GM18867 (cell line): ENCODE data around the gene SMIM36.
A peak's percentile ranks its signal among the peaks of the same experiment; 100 is the strongest.
"Not testable (repeated sequence)": the region's sequence is repeated elsewhere in the genome, so short reads cannot be mapped to it uniquely, and the experiment has no call there.

Experiments used
- ATAC-seq: cut with Tn5 transposase; IDR thresholded peaks from one replicate; pipeline ENCODE4 v1.9.1; 2021; ENCODE audit warnings: mild to moderate bottlenecking, moderate library complexity; ENCODE audit not compliant: unreplicated experiment

The SMIM36 gene

GRCh38 chr17:55510986-55511721 is at the start of gene SMIM36:
SMIM36 (minus strand) TSS chr17:55511452.
- no peak for ATAC-seq

- no peak for ATAC-seq
Observed at GRCh38 chr17:55555772-55556171, 44.5 kb upstream of the SMIM36 start.

GRCh38 chr17:55549140-55549539 is 37.9 kb upstream of the SMIM36 start:
- peak; percentile 53 for ATAC-seq

GRCh38 chr17:55546991-55547664 is 35.9 kb upstream of the SMIM36 start:
- no peak for ATAC-seq

GRCh38 chr17:55546481-55546880 is 35.2 kb upstream of the SMIM36 start:
- no peak for ATAC-seq

GRCh38 chr17:55545806-55546205 is 34.6 kb upstream of the SMIM36 start:
- ATAC-seq: no peak

- ATAC-seq: no peak
Observed at GRCh38 chr17:55543709-55544108, 32.5 kb upstream of the SMIM36 start.

- no peak for ATAC-seq
Observed at GRCh38 chr17:55540414-55541091, 29.3 kb upstream of the SMIM36 start.

- ATAC-seq: no peak
Observed at GRCh38 chr17:55536205-55536604, 25.0 kb upstream of the SMIM36 start.

GRCh38 chr17:55533608-55534007 is 22.4 kb upstream of the SMIM36 start:
- no peak for ATAC-seq

GRCh38 chr17:55532670-55533069 is 21.4 kb upstream of the SMIM36 start:
- ATAC-seq: no peak

GRCh38 chr17:55531053-55531728 is 19.9 kb upstream of the SMIM36 start:
- ATAC-seq: no peak

- no peak for ATAC-seq
Observed at GRCh38 chr17:55530064-55530463, 18.8 kb upstream of the SMIM36 start.

- ATAC-seq: no peak
Observed at GRCh38 chr17:55527540-55528118, 16.4 kb upstream of the SMIM36 start.

GRCh38 chr17:55524440-55525220 is 13.4 kb upstream of the SMIM36 start:
- ATAC-seq: peak; percentile 63

GRCh38 chr17:55523032-55523431 is 11.8 kb upstream of the SMIM36 start:
- not testable (repeated sequence) for ATAC-seq

GRCh38 chr17:55521186-55521585 is 9.9 kb upstream of the SMIM36 start:
- ATAC-seq: no peak

- no peak for ATAC-seq
Observed at GRCh38 chr17:55520402-55520801, 9.2 kb upstream of the SMIM36 start.

- ATAC-seq: no peak
Observed at GRCh38 chr17:55518510-55518909, 7.3 kb upstream of the SMIM36 start.

GRCh38 chr17:55513885-55514590 is 2.8 kb upstream of the SMIM36 start:
- peak; percentile 67 for ATAC-seq
